WTC11 (cell line): ENCODE results near the gene PHRF1.

Experiments
- CREB1 ChIP-seq: sonication (generic); formaldehyde crosslinking; IDR thresholded peaks from 2 replicates; pipeline ENCODE4 v1.8.0; 2023; ENCODE audit warnings: mild to moderate bottlenecking, missing genetic modification reagents
- FOXP1 ChIP-seq: sonication (generic); formaldehyde crosslinking; IDR thresholded peaks from 2 replicates; pipeline ENCODE4 v1.8.0; 2022; ENCODE audit warnings: missing genetic modification reagents, mild to moderate bottlenecking, moderate library complexity, borderline replicate concordance
- MXD4 ChIP-seq: fragments of 250-450 bp; sonication (Bioruptor Pico); IDR thresholded peaks from 2 replicates; pipeline ENCODE4 v1.8.0; 2021; ENCODE audit warnings: mild to moderate bottlenecking, moderate library complexity, borderline replicate concordance
- TEAD1 ChIP-seq: sonication (generic); formaldehyde crosslinking; IDR thresholded peaks from 2 replicates; pipeline ENCODE4 v1.8.0; 2022; ENCODE audit warnings: mild to moderate bottlenecking, missing genetic modification reagents
- ZNF121 ChIP-seq: sonication (generic); formaldehyde crosslinking; IDR thresholded peaks from 2 replicates; pipeline ENCODE4 v1.8.0; 2023; ENCODE audit warnings: missing genetic modification reagents
- TF ChIP-seq, protein P1 (sequence below): fragments of 200-600 bp; IDR thresholded peaks from 2 replicates; pipeline ENCODE4 v1.8.0; 2022; ENCODE audit warnings: antibody characterized with exemption
- TF ChIP-seq, protein P2 (sequence below): sonication (generic); formaldehyde crosslinking; IDR thresholded peaks from 2 replicates; pipeline ENCODE4 v1.8.0; 2022; ENCODE audit warnings: mild to moderate bottlenecking, missing genetic modification reagents
- TF ChIP-seq, protein P3 (sequence below): sonication (generic); formaldehyde crosslinking; IDR thresholded peaks from 2 replicates; pipeline ENCODE4 v1.8.1; 2022; ENCODE audit warnings: low read depth, mild to moderate bottlenecking, moderate library complexity, missing genetic modification reagents, borderline replicate concordance
- TF ChIP-seq, protein P4 (sequence below): sonication (generic); formaldehyde crosslinking; conservative IDR thresholded peaks from 2 replicates; pipeline ENCODE4 v1.8.1; 2023; ENCODE audit warnings: mild to moderate bottlenecking, low read depth, missing genetic modification reagents, moderate library complexity
- TF ChIP-seq, protein P5 (sequence below): sonication (generic); formaldehyde crosslinking; IDR thresholded peaks from 2 replicates; pipeline ENCODE4 v1.8.0; 2022; ENCODE audit warnings: mild to moderate bottlenecking, missing genetic modification reagents

DNA sequence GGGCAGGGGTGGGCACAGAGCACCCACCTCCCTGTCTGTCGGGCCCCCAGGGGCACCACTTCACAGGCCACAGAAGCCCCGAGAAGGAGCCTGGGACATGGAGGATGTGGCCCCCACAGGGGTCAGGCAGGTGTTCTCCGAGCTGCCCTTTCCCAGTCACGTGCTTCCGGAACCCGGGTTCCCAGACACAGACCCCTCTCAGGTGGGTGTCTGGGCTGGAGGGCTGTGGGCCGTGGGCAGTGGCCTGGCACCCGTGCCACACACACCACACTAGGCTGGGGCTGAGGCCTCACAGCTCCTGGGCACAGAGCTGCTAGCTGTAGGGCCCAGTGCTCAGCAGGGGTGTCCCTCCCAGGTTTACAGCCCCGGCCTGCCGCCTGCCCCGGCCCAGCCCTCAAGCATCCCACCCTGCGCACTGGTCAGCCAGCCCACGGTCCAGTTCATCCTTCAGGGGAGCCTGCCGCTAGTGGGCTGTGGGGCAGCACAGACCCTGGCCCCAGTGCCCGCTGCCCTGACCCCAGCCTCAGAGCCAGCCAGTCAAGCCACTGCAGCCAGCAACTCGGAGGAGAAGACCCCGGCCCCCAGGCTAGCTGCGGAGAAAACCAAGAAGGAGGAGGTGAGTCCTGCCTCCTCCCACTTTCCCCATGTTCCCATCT lies 34.0 kb downstream of the PHRF1 start:
- TF ChIP-seq, protein P1, sequence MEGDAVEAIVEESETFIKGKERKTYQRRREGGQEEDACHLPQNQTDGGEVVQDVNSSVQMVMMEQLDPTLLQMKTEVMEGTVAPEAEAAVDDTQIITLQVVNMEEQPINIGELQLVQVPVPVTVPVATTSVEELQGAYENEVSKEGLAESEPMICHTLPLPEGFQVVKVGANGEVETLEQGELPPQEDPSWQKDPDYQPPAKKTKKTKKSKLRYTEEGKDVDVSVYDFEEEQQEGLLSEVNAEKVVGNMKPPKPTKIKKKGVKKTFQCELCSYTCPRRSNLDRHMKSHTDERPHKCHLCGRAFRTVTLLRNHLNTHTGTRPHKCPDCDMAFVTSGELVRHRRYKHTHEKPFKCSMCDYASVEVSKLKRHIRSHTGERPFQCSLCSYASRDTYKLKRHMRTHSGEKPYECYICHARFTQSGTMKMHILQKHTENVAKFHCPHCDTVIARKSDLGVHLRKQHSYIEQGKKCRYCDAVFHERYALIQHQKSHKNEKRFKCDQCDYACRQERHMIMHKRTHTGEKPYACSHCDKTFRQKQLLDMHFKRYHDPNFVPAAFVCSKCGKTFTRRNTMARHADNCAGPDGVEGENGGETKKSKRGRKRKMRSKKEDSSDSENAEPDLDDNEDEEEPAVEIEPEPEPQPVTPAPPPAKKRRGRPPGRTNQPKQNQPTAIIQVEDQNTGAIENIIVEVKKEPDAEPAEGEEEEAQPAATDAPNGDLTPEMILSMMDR: no peak
- TF ChIP-seq, protein P2, sequence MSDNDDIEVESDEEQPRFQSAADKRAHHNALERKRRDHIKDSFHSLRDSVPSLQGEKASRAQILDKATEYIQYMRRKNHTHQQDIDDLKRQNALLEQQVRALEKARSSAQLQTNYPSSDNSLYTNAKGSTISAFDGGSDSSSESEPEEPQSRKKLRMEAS: no peak
- TF ChIP-seq, protein P3, sequence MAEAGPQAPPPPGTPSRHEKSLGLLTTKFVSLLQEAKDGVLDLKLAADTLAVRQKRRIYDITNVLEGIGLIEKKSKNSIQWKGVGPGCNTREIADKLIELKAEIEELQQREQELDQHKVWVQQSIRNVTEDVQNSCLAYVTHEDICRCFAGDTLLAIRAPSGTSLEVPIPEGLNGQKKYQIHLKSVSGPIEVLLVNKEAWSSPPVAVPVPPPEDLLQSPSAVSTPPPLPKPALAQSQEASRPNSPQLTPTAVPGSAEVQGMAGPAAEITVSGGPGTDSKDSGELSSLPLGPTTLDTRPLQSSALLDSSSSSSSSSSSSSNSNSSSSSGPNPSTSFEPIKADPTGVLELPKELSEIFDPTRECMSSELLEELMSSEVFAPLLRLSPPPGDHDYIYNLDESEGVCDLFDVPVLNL (CRISPR knock-in tag): no peak
- TF ChIP-seq FOXP1 (no peak), CREB1 (CRISPR knock-in tag) (no peak), ZNF121 (CRISPR knock-in tag) (no peak), TEAD1 (no peak), MXD4 (CRISPR knock-in tag) (no peak)
- TF ChIP-seq, protein P4, sequence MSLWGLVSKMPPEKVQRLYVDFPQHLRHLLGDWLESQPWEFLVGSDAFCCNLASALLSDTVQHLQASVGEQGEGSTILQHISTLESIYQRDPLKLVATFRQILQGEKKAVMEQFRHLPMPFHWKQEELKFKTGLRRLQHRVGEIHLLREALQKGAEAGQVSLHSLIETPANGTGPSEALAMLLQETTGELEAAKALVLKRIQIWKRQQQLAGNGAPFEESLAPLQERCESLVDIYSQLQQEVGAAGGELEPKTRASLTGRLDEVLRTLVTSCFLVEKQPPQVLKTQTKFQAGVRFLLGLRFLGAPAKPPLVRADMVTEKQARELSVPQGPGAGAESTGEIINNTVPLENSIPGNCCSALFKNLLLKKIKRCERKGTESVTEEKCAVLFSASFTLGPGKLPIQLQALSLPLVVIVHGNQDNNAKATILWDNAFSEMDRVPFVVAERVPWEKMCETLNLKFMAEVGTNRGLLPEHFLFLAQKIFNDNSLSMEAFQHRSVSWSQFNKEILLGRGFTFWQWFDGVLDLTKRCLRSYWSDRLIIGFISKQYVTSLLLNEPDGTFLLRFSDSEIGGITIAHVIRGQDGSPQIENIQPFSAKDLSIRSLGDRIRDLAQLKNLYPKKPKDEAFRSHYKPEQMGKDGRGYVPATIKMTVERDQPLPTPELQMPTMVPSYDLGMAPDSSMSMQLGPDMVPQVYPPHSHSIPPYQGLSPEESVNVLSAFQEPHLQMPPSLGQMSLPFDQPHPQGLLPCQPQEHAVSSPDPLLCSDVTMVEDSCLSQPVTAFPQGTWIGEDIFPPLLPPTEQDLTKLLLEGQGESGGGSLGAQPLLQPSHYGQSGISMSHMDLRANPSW: no peak
- TF ChIP-seq, protein P5, sequence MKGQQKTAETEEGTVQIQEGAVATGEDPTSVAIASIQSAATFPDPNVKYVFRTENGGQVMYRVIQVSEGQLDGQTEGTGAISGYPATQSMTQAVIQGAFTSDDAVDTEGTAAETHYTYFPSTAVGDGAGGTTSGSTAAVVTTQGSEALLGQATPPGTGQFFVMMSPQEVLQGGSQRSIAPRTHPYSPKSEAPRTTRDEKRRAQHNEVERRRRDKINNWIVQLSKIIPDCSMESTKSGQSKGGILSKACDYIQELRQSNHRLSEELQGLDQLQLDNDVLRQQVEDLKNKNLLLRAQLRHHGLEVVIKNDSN (CRISPR knock-in tag): no peak
